Measurements from ENCODE around the gene ADIRF.
"Not testable (repeated sequence)": the region's sequence is repeated elsewhere in the genome, so short reads cannot be mapped to it uniquely, and the experiment has no call there.

The ADIRF gene

GRCh38 chr10:86946213-86947155 is 21.8 kb upstream of the ADIRF start:
- peak; percentile 26 for DNase-seq

GRCh38 chr10:86947806-86948205 is 20.5 kb upstream of the ADIRF start:
- DNase-seq: not testable (repeated sequence)

- DNase-seq: no peak
Observed at GRCh38 chr10:86950349-86950748, 17.9 kb upstream of the ADIRF start.

- no peak for DNase-seq
Observed at GRCh38 chr10:86951184-86951761, 17.0 kb upstream of the ADIRF start.

- DNase-seq: no peak
Observed at GRCh38 chr10:86952106-86952505, 16.2 kb upstream of the ADIRF start.

GRCh38 chr10:86952697-86953096 is 15.6 kb upstream of the ADIRF start:
- DNase-seq: not testable (repeated sequence)

- DNase-seq: no peak
Observed at GRCh38 chr10:86953747-86954680, 14.3 kb upstream of the ADIRF start.

- DNase-seq: no peak
Observed at GRCh38 chr10:86954681-86955500, 13.4 kb upstream of the ADIRF start.

GRCh38 chr10:86955501-86956194 is 12.6 kb upstream of the ADIRF start:
- no peak for DNase-seq

GRCh38 chr10:86956195-86956847 is 12.0 kb upstream of the ADIRF start:
- DNase-seq: no peak

- no peak for DNase-seq
Observed at GRCh38 chr10:86956848-86957448, 11.3 kb upstream of the ADIRF start.

- DNase-seq: no peak
Observed at GRCh38 chr10:86957471-86958115, 10.7 kb upstream of the ADIRF start, which contains the start of gene MMRN2. MMRN2 (minus strand) TSS chr10:86957615; CDS start chr10:86957541, 74 bp downstream.

GRCh38 chr10:86958116-86958900 is 10.0 kb upstream of the ADIRF start, which contains the start of gene SNCG:
SNCG (plus strand) TSS chr10:86958599; CDS start chr10:86958698, 99 bp downstream.
- peak; percentile 69 for DNase-seq

GRCh38 chr10:86958901-86959736 is 9.2 kb upstream of the ADIRF start:
- peak; percentile 28 for DNase-seq

GRCh38 chr10:86959737-86960002 is 8.6 kb upstream of the ADIRF start:
- no peak for DNase-seq

GRCh38 chr10:86960003-86960862 is 8.0 kb upstream of the ADIRF start:
- peak; percentile 12 for DNase-seq

- no peak for DNase-seq
Observed at GRCh38 chr10:86960863-86961434, 7.3 kb upstream of the ADIRF start.

Data from NCI-H146 (cell line).